T-helper 2 cell (primary cell): ENCODE measurements around the gene DLGAP4.

Experiments
- DNase-seq, 5 experiments: peaks; one replicate each; pipeline versions ENCODE4 v3.0.0 to v3.0.0-alpha.2; 2012 to 2022

The DLGAP4 gene

GRCh38 chr20:36478137-36478905 is 172.2 kb downstream of the DLGAP4 start:
- no peak for DNase-seq

GRCh38 chr20:36479938-36480337 is 173.8 kb downstream of the DLGAP4 start:
- no peak for DNase-seq

GRCh38 chr20:36480456-36481048 is 174.4 kb downstream of the DLGAP4 start:
- DNase-seq: no peak

- no peak for DNase-seq
Observed at GRCh38 chr20:36481380-36482043, 175.4 kb downstream of the DLGAP4 start.

GRCh38 chr20:36482044-36482473 is 175.9 kb downstream of the DLGAP4 start:
- no peak for DNase-seq

- DNase-seq: no peak
Observed at GRCh38 chr20:36483209-36483918, 177.2 kb downstream of the DLGAP4 start.

- DNase-seq: no peak
Observed at GRCh38 chr20:36483919-36484808, 178.0 kb downstream of the DLGAP4 start.

GRCh38 chr20:36485286-36485685 is 179.1 kb downstream of the DLGAP4 start:
- no peak for DNase-seq

GRCh38 chr20:36487069-36487468 is 180.9 kb downstream of the DLGAP4 start:
- DNase-seq: no peak

GRCh38 chr20:36490191-36490590 is 184.1 kb downstream of the DLGAP4 start:
- no peak for DNase-seq

GRCh38 chr20:36491901-36492617 is 185.9 kb downstream of the DLGAP4 start:
- DNase-seq: peak in 4 of 5 experiments; percentile 20 to 85 (median 40)

GRCh38 chr20:36493051-36493800 is 187.1 kb downstream of the DLGAP4 start:
- no peak for DNase-seq

- no peak for DNase-seq
Observed at GRCh38 chr20:36493801-36494114, 187.6 kb downstream of the DLGAP4 start.

GRCh38 chr20:36496707-36497669 is 190.8 kb downstream of the DLGAP4 start:
- no peak for DNase-seq

GRCh38 chr20:36497856-36498255 is 191.7 kb downstream of the DLGAP4 start:
- no peak for DNase-seq

GRCh38 chr20:36498386-36499179 is 192.4 kb downstream of the DLGAP4 start:
- DNase-seq: no peak

- DNase-seq: no peak
Observed at GRCh38 chr20:36499211-36499610, 193.1 kb downstream of the DLGAP4 start.

- DNase-seq: no peak
Observed at GRCh38 chr20:36499723-36500501, 193.8 kb downstream of the DLGAP4 start.
